ENCODE measurements around the gene ADGRD2.

The ADGRD2 gene

DNA sequence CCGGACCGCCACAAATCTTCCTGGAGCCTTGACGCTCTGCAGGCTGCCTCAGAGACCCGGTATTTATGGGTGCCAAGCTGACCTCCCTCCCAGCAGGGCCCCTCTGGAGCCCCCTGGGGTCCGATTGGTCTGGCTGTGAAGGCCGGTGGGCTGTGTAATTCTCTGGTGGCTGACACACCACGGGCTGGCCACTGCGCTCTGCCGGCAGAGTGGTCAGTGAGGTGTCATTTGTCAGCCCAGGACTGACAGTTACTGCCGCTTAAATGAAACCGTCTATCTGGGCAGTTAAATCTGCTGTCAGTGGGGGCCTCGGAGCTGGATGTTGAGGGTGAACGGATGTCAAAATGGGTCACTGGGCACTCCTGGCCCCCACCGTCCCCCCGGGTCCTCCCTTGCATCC is 46.2 kb downstream of the ADGRD2 start:
- no peak for DNase-seq (ENCODE audit: low spot score)

DNA sequence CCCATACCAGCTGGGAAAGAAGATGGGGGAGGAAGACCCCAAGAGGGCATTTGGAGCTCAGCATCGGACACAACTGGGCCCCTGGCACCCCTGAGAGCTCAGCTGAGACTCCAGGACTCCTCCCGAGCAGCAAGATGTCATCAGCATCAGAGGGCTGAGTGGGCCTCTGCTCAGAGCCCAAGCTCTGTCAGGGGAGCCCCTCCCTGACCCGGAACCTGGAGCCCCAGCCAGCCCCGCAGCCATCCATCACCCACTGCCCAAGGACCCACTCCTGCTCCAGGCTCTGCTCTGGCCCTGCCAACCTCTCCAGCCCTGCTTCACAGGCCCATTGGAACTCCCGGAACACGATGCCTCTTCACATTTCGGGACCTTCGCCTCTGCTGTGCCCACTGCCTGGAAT is 47.2 kb downstream of the ADGRD2 start:
- DNase-seq (ENCODE audit: low spot score) = no peak

DNA sequence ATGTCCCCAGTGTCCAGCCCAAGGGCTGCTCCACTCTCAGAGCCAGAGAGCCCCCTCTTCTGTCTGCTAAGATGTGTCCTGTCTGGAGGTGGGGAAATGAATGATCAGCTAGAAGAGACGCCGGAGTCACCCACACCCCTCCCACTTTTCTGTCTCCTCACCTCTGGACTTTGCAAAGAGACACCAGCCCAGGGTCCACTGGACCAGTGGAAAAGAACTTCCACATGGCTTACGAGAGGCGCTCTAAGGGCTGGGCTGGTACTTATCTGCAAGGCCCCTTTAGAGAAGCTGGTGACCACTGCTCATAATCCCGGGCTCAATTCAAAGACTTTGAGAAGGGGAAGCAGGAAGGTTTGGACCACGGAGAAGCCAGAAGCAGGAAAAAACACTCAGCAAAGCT is 47.8 kb downstream of the ADGRD2 start:
- no peak for DNase-seq (ENCODE audit: low spot score)

DNA sequence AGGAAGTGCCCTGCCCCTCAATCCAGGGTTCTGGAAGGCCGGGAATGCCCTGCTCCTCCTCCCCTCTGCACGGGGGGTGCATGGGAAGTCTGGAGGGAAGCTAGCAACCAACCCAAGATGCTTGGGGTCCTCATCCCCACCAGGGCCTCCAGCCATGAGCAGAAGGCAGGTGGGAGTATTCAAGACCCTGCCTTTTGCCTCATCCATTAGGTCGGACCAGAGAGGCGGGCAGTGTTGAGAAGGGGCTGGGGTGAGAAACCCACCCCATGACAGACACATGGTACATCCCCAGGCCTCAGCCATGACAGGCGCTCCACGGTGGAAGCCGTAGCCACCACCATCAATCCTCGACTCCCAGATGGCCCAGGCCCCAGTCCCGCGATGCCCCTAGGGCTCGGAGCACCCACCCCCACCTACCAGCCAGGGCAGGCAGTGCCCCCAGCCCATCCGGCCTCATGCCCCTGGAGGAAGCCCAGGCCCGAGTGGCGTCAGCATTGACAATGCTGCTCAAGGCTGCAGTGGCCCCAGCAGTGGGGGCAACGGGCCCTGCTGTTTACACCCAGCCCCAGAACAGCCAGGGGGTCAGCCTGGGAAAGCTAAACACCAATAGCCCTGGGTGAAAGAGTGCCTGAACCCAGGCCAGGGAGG is 48.4 kb downstream of the ADGRD2 start:
- no peak for DNase-seq (ENCODE audit: low spot score)

DNA sequence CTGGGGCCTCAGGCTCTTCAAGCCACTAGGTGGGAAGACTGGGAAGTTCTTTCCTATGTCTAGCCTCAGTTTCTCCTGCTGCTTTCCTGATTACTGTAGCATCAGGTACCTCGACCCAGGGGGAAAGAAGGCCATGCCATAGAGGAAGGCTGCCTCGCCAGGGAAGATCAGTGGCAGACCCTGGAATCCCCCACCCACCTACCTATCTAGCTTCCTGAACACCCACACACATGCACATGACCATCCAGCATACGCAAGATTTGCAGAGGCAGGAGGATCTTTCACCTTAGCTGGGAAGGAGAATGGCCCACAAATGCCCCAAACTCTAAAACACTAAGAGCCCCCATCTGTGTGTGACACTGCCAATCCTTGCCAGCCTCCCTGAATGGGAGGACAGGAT is 49.0 kb downstream of the ADGRD2 start:
- DNase-seq (ENCODE audit: low spot score) = no peak

DNA sequence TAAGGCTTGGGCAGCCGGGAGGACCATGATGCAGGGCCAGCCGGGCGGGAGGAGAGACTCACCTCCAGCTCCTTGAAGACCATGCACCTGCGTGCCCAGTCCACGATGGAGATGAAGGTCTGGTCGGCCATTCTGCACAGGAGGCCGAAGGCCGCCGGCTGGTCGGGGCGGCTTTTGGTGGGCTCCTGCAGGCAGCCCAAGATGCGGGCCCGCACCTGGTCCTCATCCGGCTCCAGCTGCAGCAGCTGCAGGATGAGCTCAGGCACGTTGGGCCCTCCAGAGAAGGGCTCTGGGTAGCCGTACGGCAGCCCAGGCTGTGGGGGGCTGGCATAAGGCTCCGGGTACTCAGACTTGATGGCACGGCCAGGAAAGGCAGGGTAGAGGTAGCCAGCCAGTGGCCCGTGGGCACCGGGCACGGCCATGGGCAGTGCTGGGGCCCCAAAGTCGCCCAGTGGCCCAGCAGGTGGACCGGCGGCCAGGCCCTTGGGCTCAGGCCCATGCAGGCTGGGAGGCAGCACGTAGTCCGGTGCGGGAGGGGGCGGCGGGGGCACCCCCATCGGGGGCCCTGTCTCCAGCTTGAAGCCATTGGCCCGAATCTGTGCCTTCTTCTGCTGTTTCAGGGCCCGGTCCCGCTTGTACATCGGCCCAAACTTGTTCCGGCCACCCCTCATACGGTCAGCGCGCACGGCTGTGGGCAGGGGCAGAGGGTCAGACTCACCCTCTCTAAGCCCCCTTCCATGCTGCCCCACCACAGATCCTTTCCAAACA is 50.0 kb downstream of the ADGRD2 start:
- DNase-seq (ENCODE audit: low spot score) = no peak

DNA sequence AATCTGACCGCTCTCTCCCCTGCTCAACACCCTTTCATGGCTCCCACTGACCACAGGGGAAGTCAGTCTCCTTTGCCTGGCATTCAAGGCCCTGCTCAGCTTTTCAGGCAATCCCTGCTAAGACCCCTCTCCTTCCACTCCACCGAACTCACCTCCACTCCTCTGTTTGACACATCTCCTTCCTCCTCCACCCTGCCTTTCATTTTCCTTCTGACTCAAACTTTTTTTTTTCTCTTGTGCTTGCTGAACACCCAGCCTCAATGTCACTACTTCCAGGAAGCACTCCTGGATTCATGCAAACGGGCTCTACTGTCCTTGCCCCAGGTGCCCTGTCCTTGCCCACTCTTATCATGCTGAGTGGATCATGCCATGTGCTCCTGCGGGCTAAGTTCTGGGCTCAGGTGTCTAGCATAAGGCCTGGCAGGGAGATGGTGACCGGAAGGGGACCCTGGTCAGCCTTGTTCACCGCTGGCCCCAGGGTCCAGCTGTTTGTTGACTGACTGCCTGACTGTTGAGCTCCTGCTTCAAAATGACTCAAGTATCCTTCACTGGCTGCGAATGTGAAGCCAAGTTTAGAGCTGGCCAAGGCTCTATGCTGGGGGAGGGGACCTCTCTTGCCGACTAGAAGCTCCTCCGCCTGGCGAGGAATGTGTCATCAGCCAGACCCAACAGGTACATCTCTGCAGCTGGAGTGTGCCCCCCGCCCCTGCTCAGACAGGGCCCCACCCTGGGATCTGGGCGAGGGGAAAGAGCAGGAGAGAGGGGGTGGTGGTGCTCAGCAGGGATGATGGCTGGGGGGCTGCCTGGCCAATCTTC is 50.8 kb downstream of the ADGRD2 start:
- no peak for DNase-seq (ENCODE audit: low spot score)

DNA sequence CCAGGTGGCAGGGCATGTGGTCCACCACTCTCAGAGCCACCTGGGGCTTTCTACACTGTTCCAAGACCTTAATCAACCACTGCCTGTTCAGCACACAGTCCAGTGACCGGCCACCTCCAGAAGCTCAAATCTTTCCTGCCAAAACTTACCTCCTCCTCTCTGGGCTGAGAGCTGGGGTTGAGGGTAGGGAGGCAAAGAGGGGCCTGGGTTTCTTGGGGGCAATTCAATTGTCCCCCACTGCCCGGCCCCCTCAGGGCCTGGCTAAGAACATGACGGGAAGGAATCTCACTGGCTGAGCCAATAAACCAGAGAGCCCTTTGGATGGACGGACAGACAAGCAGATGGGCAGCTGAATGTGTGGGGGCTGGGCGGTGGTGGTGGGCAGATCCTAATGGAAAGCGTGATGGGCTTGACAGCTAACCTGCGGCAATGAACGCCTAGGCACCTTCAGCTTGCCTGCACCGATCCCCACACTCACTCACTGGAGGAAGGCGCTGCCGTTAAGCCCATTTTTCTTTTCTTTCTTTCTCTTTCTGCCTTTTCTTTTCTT is 51.6 kb downstream of the ADGRD2 start:
- no peak for DNase-seq (ENCODE audit: low spot score)

DNA sequence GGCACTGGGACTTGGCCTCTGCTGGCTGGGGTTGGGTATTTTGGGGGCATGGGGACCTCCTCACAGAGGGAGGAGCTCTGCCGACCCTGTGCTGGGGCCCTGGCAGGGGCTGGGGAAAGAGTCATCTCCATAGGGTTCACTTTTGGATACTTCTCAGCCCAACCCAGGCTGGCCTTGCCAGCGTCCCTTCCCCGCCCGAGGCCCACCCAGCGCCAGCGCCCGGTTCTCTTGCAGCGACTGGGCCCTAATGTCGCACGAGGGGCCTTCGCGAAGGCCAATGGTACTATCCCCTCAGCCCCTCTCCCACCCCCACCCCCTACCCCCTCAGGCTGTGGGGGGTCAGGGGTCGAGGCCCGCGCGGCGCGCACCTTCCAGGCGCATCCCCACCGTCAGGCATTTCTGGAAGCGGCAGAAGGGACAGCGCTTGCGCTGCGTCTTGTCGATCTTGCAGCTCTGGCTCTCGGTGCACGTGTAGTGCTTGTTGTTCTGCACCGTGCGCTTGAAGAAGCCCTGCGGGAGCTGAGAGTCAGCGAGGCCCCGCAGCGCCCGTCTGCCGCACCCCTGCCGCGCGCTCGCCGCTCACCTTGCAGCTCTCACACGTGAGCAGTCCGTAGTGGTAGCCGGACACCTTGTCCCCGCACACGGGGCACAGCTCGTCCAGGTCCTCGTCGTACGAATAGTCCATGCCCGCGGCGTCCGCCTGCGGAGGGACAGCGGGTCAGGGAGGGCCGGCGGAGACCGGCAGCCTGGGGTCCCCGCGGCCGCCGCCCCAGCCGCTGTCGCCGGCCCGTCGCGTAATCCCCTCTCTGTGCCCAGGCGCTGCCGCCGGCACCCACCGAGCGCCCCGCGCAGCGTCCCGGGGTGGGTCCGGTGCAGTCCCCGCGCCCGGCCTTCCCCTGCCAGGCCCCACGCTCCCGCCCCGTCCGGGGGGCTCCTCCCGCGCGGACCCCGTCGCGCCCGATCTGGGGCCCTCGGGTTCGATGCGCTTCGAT is 52.8 kb downstream of the ADGRD2 start:
- no peak for DNase-seq (ENCODE audit: low spot score)

DNA sequence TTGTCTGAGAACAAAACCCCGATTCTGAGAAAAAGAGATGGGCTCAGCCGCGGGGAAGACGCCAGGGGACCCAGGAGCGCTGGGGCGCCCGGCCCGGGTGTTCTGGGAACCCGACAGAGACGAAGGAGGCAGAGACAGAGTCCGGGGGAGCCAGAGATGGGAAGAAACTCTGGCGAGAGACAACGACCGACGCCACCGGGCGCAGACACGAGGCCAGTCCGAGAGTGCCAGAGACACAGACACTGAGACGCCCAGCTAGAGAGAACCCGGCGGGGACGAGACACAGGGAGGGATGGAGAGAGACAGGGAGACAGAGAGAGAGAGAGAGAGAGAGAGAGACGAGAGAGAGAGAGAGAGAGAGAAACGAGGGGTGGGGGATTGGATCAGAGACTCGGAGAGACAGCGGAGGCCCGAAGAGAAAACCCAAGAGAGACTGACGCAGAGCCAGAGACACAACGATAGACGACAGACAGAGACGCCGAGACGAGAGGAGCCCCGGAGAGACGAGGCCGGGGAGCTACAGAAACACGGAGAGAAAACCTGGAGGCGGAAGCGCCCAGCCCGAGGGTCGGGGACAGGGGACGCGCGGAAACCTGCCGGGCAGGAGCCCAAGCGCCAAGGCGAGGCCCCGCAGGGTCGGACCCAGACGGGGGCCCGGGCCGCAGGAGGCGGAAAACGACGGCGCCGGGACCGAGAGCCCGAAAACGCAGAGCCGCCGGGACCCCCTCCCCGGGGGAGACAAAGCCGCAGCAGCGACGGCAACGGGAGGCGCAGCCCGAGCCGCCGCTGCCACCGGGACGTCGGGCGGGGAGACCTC is 53.7 kb downstream of the ADGRD2 start:
- no peak for DNase-seq (ENCODE audit: low spot score)

DNA sequence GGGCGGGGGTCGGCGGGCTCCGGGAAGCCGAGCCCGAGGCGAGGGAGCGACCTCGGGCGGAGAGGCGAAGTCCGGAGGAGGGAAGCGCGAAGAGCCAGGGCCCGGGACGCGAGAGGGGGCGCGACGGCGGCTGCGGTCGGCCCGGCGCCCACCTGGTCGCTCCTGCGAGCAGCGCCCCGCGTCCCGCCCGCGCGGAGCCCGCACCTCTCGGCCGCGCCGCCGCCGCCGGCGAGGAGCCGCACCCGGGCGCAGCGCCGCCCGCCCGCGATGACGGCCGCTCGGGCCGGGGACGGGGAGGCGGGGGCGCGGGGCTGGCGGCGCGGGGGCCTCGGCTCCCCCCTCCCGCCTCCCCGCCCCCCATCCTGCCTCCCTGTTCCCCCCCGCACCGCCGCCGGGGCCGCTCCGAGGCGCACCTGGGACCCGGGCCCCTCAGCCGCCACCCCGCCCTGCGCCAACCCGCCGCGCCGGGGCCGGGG is 54.3 kb downstream of the ADGRD2 start:
- no peak for DNase-seq (ENCODE audit: low spot score)

DNA sequence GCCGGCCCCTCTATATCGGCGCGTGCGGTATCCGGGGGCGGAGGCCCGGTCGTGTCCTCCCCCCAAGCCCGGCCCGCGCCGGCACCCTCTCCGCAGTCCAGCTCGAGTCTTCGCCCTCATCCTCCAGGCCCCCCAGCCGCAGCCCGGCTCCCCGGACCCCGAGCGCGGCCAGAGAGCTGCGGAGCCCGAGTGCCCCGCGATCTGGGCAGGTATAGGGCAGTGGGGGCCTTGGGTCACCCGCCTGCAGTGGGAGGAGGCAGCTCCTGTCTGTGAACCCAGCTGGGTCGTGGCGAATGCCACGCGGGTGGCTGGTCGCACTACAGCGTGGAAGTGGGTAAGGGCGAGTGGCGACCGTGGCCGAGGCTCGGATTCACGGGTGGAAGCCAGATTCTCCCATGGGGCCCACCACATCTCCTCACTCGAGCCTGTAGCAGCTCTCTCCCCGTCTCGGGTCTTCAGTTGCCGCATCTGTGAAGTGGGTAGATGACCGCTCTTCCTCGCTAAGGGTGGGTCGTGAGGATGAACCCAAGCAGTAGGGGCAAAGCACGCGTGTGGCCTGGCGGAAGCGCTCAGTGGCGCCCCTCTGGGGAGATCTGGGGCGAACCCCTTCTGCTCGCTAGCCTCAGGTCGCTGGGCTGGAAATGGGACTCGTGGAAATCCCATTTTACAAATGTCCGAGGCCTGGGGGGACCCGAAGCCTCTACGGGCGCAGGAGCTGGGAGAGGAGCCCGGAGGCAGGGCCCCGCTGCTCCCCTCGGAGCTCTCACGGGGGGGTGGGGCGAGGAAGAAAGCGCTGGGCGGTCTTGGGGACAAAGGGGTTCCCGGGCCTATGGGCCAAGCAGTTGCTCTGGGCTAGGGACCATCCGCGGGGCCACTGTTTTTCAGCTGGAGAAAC is 55.0 kb downstream of the ADGRD2 start:
- no peak for DNase-seq (ENCODE audit: low spot score)

DNA sequence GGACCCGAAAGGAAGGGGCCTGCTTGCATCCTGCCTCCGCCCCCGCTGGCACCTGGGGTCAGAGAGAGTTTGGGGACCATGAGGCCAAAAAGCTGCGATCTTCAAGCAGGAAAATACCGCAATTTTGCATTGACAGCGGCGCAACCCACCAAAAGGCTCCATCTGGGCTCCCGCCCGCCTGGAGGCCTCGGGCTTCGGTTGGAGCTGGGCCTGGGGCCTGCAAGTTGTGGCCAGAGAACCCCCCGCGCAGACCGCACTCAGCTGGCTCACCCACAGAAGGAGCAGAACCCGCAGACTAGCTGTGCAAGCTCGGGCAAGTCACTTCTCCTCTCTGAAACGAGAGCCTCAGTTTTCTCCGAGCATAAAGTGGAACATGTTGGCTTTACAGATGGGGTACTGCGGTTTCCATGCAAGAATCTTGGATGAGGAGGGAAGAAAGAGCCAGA is 55.7 kb downstream of the ADGRD2 start:
- DNase-seq (ENCODE audit: low spot score) = no peak

DNA sequence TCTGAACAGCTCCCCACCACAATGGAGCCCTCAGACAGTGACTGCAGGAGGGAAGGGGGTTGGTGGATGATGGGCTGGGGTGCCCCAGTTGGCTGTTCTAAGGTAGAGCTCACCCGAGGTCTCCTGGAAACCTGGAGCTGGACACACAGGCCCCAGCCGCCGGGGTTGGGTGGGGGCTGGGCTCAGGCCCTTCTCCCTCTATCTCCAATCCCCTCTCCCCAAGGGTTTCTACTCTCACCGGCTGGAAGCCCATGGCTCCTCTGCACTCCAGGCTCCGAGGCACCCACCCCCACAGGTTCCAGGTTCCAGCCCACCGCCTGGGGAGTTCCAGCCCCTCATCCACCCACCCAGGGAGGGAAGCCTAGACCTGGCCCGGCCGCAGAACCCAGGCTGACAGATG is 56.2 kb downstream of the ADGRD2 start:
- no peak for DNase-seq (ENCODE audit: low spot score)

DNA sequence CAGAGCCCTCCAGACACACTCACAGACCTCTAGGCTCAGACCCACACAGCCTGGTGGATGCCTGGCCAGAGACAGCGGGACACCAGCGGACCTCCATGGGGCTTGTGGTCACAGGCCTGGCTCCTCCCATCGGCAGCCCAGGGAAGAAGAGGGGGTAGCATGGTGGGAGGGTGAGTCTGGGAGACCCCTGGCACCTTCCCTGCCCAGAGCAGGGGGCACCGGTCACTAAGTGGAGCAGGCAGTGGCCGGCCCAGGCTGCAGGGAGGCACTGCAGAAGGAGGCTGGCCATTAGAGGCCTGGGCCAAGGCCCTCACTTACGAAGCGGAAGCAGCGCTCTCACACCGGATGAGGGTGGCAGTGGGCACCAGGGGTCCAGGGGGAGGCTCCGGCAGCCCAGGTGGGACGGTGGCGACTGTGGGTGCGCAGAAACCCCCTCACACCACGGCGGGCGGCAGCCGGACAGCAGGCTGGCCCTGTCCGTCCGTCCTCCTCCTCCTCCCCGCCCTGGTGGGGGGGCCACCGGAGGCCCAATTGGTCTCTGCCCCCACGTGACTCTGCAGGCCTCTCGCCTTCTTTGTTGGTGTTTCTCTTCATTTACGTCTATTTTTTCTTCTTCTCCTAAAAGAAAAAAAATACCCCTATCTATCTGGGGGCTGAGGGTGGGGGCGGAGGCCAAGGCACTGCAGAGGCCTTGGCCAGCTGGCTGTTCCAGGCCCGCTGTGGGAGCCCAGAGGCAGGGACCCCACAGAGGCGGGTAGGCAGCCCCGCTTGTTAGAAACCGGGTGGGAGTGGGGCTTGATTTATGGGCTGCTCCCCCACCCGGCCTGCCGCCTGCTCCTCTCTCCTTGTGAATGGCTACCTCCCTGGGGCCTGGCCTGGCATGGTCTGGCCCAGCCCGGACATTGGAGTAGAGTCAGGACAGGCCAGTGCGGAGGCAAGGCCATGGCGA is 57.0 kb downstream of the ADGRD2 start, which contains the start of gene NR5A1:
TSS of gene NR5A1 (minus strand) at position 469 of the 949 bp plus-strand sequence. CDS start 4,004 bp downstream, outside the sequence.
- DNase-seq (ENCODE audit: low spot score) = no peak

DNA sequence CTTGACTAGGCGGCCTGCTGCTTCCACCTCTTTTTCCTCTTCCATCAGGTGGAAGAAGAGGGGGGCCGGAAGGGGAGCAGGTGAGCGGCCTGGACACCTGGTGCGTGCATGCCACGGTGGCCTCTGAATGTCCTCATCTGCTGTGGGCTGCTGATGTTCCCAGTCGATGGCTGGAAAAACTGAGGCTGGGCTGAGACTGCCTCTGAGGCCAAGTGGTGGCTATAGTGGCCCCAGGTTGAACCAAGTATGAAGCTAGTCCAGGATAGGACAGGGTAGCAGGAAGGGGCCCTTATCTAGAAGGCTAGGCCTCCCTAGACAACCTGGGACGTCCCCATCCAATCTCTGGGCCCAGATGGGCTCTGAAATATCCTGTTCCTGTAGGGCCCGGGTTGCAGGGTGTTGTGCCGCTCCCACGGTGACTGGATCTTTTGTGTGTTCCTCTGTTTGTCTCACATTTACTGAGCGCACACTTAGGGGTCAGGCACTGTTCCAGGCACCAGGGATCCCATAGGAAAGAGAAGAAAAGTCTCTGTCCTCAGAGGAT is 57.7 kb downstream of the ADGRD2 start:
- DNase-seq (ENCODE audit: low spot score) = no peak

DNA sequence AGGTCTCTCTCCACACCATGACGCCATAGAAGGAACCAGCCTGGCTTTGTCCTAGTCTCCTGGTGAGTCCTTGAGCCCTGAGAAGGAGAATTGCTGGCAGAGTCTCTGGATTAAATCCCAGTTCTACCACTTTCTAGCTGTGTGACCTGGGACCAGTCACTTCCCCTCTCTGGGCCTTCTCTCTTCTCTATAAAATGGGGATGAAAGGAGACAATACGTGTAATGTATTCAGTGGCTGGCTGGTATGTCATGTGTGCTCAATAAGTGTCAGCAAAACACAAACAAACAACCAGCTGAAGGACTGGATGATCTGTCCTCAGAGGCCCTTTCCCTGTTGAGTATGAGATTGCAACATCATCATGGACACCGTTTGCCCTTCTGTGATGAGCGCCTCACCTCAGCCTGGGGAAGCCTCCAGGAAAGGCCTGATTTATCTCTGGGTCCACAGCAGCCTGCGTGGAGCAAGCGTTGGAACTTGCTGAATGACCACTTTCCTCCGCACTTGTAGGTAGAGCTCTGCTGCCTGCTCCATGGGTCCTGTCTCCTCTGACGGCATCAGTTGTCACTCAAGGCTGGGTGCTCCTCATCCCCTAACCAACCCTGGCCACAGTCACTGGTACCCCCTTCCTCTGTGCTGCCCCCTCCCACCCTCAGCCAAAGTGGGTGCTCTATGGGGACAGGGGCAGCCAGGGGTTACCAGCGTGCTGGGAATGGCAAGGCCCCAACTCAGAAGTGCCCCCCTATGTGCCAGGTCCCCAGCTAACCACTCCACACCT is 60.6 kb downstream of the ADGRD2 start:
- no peak for DNase-seq (ENCODE audit: low spot score)

Data from cerebellar cortex (tissue), 1 donor.